Lower leg skin (tissue), 3 donors: ENCODE measurements around the gene HRCT1.
"Not testable (repeated sequence)": the region's sequence is repeated elsewhere in the genome, so short reads cannot be mapped to it uniquely, and the experiment has no call there.

ENCODE experiments used
- CTCF ChIP-seq, 3 donors: fragments of 450-650 bp; IDR thresholded peaks; one replicate each; pipeline ENCODE4 v1.5.1; 2016; ENCODE audit warnings: antibody characterized with exemption in 3 of 3, mild to moderate bottlenecking in 3 of 3, moderate library complexity in 2 of 3
- POLR2A ChIP-seq, 2 donors: fragments of 450-650 bp; IDR thresholded peaks; one replicate each; pipeline ENCODE4 v1.6.1; 2016 to 2017; ENCODE audit warnings: antibody characterized with exemption in 2 of 2, mild to moderate bottlenecking in 1 of 2, moderate library complexity in 1 of 2

- TF ChIP-seq CTCF, POLR2A (IDR thresholded peaks at IDR 0.05): not testable (repeated sequence)
Observed at GRCh38 chr9:35913429-35913828, 7.4 kb downstream of the HRCT1 start.
